K562 (cell line): ENCODE results near the gene GPR142. TPM values are rescaled to one million over a fixed set of nuclear protein-coding genes. Genes with fewer than 3 reads are reported as not detected.
A peak's percentile ranks its signal among the peaks of the same experiment; 100 is the strongest.

Source experiments
- ATAC-seq: fragments of 200-7000 bp; cut with Tn5 transposase; 3 replicates; pipeline ENCODE4 v1.9.1; 2020; ENCODE audit warnings: moderate library complexity
- BruUV-seq: library from RNA; stranded (reverse); fragments of 400-500 nt; replicated peaks from 2 replicates; lab custom pipeline; 2021; lab: Mats Ljungman, UMichigan
- CTCF ChIA-PET: fragments of 300-600 bp; formaldehyde crosslinking; extraction: SDS; loops from one replicate; lab custom pipeline; 2021; ENCODE audit warnings: low intra/inter-chr PET ratio; lab: Yijun Ruan, JAX
- POLR2A ChIA-PET: fragments of 300-600, 350-650 bp; sonication (Branson Sonifier 250); formaldehyde crosslinking; extraction: SDS; loops from one replicate; lab custom pipeline; 2021; ENCODE audit warnings: antibody characterized with exemption, inconsistent platforms; lab: Yijun Ruan, JAX
- DNase-seq, 4 experiments: peaks; one replicate each; pipeline versions ENCODE4 v3.0.0 to v3.0.0-alpha.2; 2011 to 2018; ENCODE audit warnings: low spot score in 3 of 4, mixed read lengths in 3 of 4; ENCODE audit errors: extremely low read depth in 1 of 4
- FAIRE-seq: peaks from 2 replicates; lab custom pipeline; 2011; peaks lifted over from hg19 to GRCh38; lab: Jason Lieb, UNC
- H2AFZ ChIP-seq: 2 replicates; pipeline ENCODE4 v1.6.0; 2011; ENCODE audit warnings: low read depth, low read length, control low read depth, inconsistent platforms
- H3K27ac ChIP-seq: fragments of 200-600 bp; 3 replicates; pipeline ENCODE4 v1.8.0; 2011; ENCODE audit warnings: low read depth, mild to moderate bottlenecking, control low read depth, inconsistent platforms, low read length, moderate library complexity, mixed read lengths; ENCODE audit errors: extremely low read depth
- H3K27me3 ChIP-seq, 2 experiments: fragments of 300-600 bp in 1 of 2; 2 replicates in 1 of 2; 3 replicates in 1 of 2; pipeline versions ENCODE4 v1.6.0 to v1.8.0; 2011; ENCODE audit warnings: inconsistent platforms in 2 of 2, low read length in 2 of 2, mild to moderate bottlenecking in 1 of 2, mixed read lengths in 1 of 2, moderate library complexity in 1 of 2; ENCODE audit not compliant: control insufficient read depth in 2 of 2, insufficient read depth in 2 of 2
- H3K36me3 ChIP-seq: fragments of 300-600 bp; 3 replicates; pipeline ENCODE4 v1.8.0; 2011; ENCODE audit warnings: mild to moderate bottlenecking, low read length, inconsistent platforms; ENCODE audit not compliant: control insufficient read depth, insufficient read depth
- H3K4me1 ChIP-seq, 2 experiments: fragments of 200-600 bp in 1 of 2; replicated peaks in 1 of 2; 2 replicates in 1 of 2; 3 replicates in 1 of 2; pipeline versions ENCODE4 v1.5.1 to v1.8.0; 2011; ENCODE audit warnings: inconsistent platforms in 2 of 2, low read length in 2 of 2, mild to moderate bottlenecking in 1 of 2, mixed read lengths in 1 of 2, moderate library complexity in 1 of 2; ENCODE audit not compliant: control insufficient read depth in 2 of 2, insufficient read depth in 2 of 2
- H3K4me2 ChIP-seq: 2 replicates; pipeline ENCODE4 v1.6.1; 2011; ENCODE audit warnings: low read length, control low read depth, inconsistent platforms, mixed read lengths; ENCODE audit not compliant: insufficient read depth
- H3K4me3 ChIP-seq: fragments of 200-600 bp; sonication (generic), shearing (Covaris generic); 2 replicates; pipeline ENCODE4 v1.5.1; 2016; ENCODE audit warnings: control low read depth, inconsistent platforms
- H3K79me2 ChIP-seq: fragments of 200-600 bp; 3 replicates; pipeline ENCODE4 v1.8.0; 2011; ENCODE audit warnings: low read length, inconsistent platforms; ENCODE audit not compliant: control insufficient read depth, insufficient read depth
- H3K9ac ChIP-seq, 2 experiments: 2 replicates each; pipeline versions ENCODE4 v1.6.0 to v1.6.1; 2011; ENCODE audit warnings: low read depth in 2 of 2, low read length in 2 of 2, control low read depth in 1 of 2, inconsistent platforms in 1 of 2, mild to moderate bottlenecking in 1 of 2, mixed read lengths in 1 of 2; ENCODE audit not compliant: insufficient read depth in 1 of 2
- H3K9me1 ChIP-seq: one replicate; pipeline ENCODE4 v1.6.0; 2011; ENCODE audit warnings: inconsistent platforms, mild to moderate bottlenecking, low read length, moderate library complexity; ENCODE audit not compliant: control insufficient read depth, insufficient read depth
- H3K9me3 ChIP-seq: replicated peaks from 2 replicates; pipeline ENCODE4 v1.5.1; 2011; ENCODE audit warnings: low read depth, low read length, inconsistent platforms; ENCODE audit not compliant: control insufficient read depth, insufficient read depth
- H4K20me1 ChIP-seq: replicated peaks from 2 replicates; pipeline ENCODE4 v1.6.1; 2011; ENCODE audit warnings: low read length, inconsistent platforms, mixed read lengths; ENCODE audit not compliant: control insufficient read depth, insufficient read depth
- BACH1 ChIP-seq: fragments of 200-800 bp; sonication (Bioruptor generic); IDR thresholded peaks from 2 replicates; pipeline ENCODE4 v1.6.1; 2016; ENCODE audit warnings: missing genetic modification characterization, missing compliant biosample characterization
- GATAD2B ChIP-seq: fragments of 450-650 bp; IDR thresholded peaks from 2 replicates; pipeline ENCODE4 v1.6.1; 2017; ENCODE audit warnings: mild to moderate bottlenecking, borderline replicate concordance
- KDM4B ChIP-seq, 2 experiments: fragments of 450-650 bp in 1 of 2; sonication (generic) in 1 of 2; IDR thresholded peaks; 2 replicates each; pipeline ENCODE4 v1.6.1; 2016 to 2017; ENCODE audit warnings: borderline replicate concordance in 2 of 2, antibody characterized with exemption in 1 of 2, low read depth in 1 of 2, mild to moderate bottlenecking in 1 of 2
- NEUROD1 ChIP-seq: fragments of 150-350 bp; IDR thresholded peaks from 2 replicates; pipeline ENCODE4 v1.6.1; 2014; ENCODE audit warnings: borderline replicate concordance, low read length, low read depth; ENCODE audit not compliant: partially characterized antibody
- POU5F1 ChIP-seq: fragments of 150-350 bp; IDR thresholded peaks from 2 replicates; pipeline ENCODE4 v1.6.1; 2014; ENCODE audit warnings: borderline replicate concordance, low read length, low read depth, mild to moderate bottlenecking; ENCODE audit not compliant: partially characterized antibody
- PREB ChIP-seq: sonication (generic); formaldehyde crosslinking; IDR thresholded peaks from 2 replicates; pipeline ENCODE4 v1.8.1; 2023; ENCODE audit warnings: mild to moderate bottlenecking, missing genetic modification reagents
- TEAD1 ChIP-seq, 2 experiments: fragments of 450-650 bp in 1 of 2; sonication (generic) in 1 of 2; formaldehyde crosslinking; IDR thresholded peaks; 2 replicates each; pipeline versions ENCODE4 v1.4.0 to v1.8.0; 2020 to 2022; ENCODE audit warnings: mild to moderate bottlenecking in 2 of 2, missing genetic modification reagents in 1 of 2
- ZBED1 ChIP-seq: IDR thresholded peaks from 2 replicates; pipeline ENCODE4 v1.6.1; 2014
- ZKSCAN1 ChIP-seq: fragments of 150-350 bp; IDR thresholded peaks from 2 replicates; pipeline ENCODE4 v1.6.1; 2016; ENCODE audit warnings: low read depth, low read length
- ZNF668 ChIP-seq: fragments of 250-450 bp; sonication (Bioruptor Pico); IDR thresholded peaks from 2 replicates; pipeline ENCODE4 v1.8.0; 2022; ENCODE audit warnings: mild to moderate bottlenecking, inconsistent platforms
- WGBS: fragments of 100-300 bp; shearing (Covaris generic); methylation state at CpG from one replicate; pipeline ENCODE4 v1.1.6; 2016; ENCODE audit warnings: low coverage, mixed read lengths; ENCODE audit not compliant: insufficient coverage; ENCODE audit errors: missing lambda C conversion rate; 5-methylcytosine and 5-hydroxymethylcytosine counted together
- in situ Hi-C: fragments of 300-500 bp; cut with MboI; formaldehyde crosslinking; loops from 4 replicates; pipeline ENCODE4 v1.15.0; 2018; ENCODE audit warnings: inconsistent platforms, mixed read lengths
- intact Hi-C: fragments of 100-400 bp; cut with micrococcal nuclease; formaldehyde crosslinking; loops from 2 replicates; pipeline ENCODE4 v1.14.2; 2022
- polyA plus RNA-seq, 8 experiments: library from polyadenylated mRNA; depleted of rRNA in 4 of 8; stranded (reverse) in 5 of 8; unstranded in 3 of 8; fragments of >200 nt; fragmentation: Nextera tagmentation in 2 of 8; fragmentation: Illumina TruSeq in 1 of 8; extraction: Ambion mirVana in 2 of 8; extraction: Trizol in 1 of 8; gene quantifications; 2 replicates each; pipeline versions ENCODE4 v1.2.1 to v1.2.3, GENCODE V29; 2011 to 2014; ENCODE audit warnings: inconsistent platforms in 1 of 8, missing spikeins in 1 of 8
- total RNA-seq, 7 experiments: library from RNA; depleted of rRNA in 6 of 7; stranded (reverse); fragments of >200 nt in 6 of 7; fragmentation: Illumina TruSeq in 2 of 7; extraction: Trizol in 2 of 7; gene quantifications; 2 replicates each; pipeline versions ENCODE4 v1.2.1 to v1.2.3, GENCODE V29; 2011 to 2021; ENCODE audit warnings: low replicate concordance in 1 of 7
- TF ChIP-seq, protein P1 (sequence below): fragments of 450-650 bp; IDR thresholded peaks from 2 replicates; pipeline ENCODE4 v1.6.1; 2016; ENCODE audit warnings: antibody characterized with exemption
- TF ChIP-seq, protein P2 (sequence below): fragments of 450-650 bp; IDR thresholded peaks from 2 replicates; pipeline ENCODE4 v1.6.1; 2016; ENCODE audit warnings: mild to moderate bottlenecking
- TF ChIP-seq, protein P3 (sequence below), 2 experiments: fragments of 200-800 bp in 1 of 2; sonication (Bioruptor generic) in 1 of 2; sonication (generic) in 1 of 2; formaldehyde crosslinking in 1 of 2; IDR thresholded peaks in 1 of 2; conservative IDR thresholded peaks in 1 of 2; 2 replicates each; pipeline versions ENCODE4 v1.5.0 to v1.6.1; 2016 to 2020; ENCODE audit warnings: missing compliant biosample characterization in 1 of 2, missing genetic modification characterization in 1 of 2, missing genetic modification reagents in 1 of 2

GPR142 gene
- total and polyA plus RNA-seq, 9 of the 15 experiments (the other 6 are each of a cell fraction or from before 2014, with no cell fraction given), result not detected

DNA sequence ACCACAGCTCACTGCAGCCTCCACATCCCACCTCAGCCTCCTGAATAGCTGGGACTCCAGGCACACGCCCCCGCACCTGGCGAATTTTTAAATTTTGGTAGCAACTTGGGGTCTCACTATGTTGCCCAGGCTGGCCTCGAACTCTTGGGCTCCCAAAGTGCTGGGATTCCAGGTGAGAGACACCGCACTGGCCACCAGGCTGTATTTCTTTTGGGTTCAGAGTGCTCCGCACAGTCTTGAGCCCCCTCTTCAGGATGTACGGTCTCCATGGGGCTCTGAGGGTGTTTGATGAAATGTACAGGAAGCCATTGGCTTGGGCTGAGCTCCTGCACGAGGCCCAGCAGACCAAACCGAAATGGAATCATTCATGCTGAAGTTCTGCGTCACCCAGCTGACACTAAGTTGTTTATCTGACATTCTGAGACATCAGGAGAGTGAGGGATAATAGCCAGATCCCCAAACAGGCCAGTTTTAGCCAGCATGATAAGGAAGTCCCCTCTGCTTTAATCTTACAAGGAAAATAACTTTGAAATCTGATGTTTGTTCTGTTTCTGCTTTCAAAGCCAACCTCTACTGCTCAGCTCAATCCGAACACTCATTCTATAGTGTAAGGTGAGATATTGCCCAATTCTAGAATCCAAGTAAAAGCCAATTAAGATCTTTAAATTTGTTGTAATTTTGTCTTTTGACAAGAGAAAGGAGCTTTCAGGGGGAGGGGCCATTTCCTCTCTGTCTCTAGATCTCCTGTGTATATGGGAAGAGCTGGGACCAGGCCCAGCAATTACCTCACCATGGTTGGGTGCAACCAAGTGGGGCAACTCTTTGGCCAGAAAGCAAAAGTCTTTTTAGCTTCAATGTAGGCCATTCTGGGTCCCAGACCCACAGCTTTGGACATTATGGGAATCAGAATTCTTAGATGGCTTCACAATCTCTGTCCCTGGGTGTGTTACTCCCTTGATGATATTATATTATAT is 23.7 kb downstream of the GPR142 start:
- FAIRE-seq (no peak), DNase-seq (no peak), ATAC-seq (no peak)
- Histone ChIP-seq H3K9ac (no peak overlapping the region), H4K20me1 (no peaks in the 10 kb centered on the region), H3K27ac (no peak overlapping the region), H3K36me3 (no peaks in the 10 kb centered on the region), H3K9me1 (no peaks in the 10 kb centered on the region), H3K4me3 (no peak overlapping the region), H3K79me2 (no peaks in the 10 kb centered on the region), H2AFZ (no peak overlapping the region), H3K9me3 (no peaks in the 10 kb centered on the region; the same call in 1 of the 2 replicates), H3K4me1 (peaks cover 0 to 11% of the 10 kb centered on the region in 2 experiments; a peak in 3 of 5 replicates), H3K4me2 (no peak overlapping the region), H3K27me3 (peaks cover 24 to 36% of the 10 kb centered on the region in 2 experiments; a peak in 4 of 5 replicates)
- 2% methylated on average over 11 of the region's 11 CpGs for WGBS
- in situ Hi-C loops, result no loop called here
- no TSS peak for BruUV-seq
- ChIA-PET CTCF (no interaction called here), POLR2A (interaction anchor here (0.6 to 1.2 kb wide), 2 partner anchors 21 to 65 kb away, joined by 3 to 4 read pairs; no protein-coding TSS in a partner anchor)
- intact Hi-C loops, result no loop called here
- no peak for TF ChIP-seq NEUROD1
- no peak for TF ChIP-seq PREB (CRISPR knock-in tag)
- no peak for TF ChIP-seq ZBED1
- TF ChIP-seq, protein P1, sequence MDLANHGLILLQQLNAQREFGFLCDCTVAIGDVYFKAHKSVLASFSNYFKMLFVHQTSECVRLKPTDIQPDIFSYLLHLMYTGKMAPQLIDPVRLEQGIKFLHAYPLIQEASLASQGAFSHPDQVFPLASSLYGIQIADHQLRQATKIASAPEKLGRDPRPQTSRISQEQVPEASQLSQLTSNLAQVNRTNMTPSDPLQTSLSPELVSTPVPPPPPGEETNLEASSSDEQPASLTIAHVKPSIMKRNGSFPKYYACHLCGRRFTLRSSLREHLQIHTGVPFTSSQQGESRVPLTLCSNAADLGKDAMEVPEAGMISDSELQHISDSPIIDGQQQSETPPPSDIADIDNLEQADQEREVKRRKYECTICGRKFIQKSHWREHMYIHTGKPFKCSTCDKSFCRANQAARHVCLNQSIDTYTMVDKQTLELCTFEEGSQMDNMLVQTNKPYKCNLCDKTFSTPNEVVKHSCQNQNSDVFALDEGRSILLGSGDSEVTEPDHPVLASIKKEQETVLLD, result no peak
- TF ChIP-seq ZNF668 (CRISPR knock-in tag), result no peak
- TF ChIP-seq, protein P2, sequence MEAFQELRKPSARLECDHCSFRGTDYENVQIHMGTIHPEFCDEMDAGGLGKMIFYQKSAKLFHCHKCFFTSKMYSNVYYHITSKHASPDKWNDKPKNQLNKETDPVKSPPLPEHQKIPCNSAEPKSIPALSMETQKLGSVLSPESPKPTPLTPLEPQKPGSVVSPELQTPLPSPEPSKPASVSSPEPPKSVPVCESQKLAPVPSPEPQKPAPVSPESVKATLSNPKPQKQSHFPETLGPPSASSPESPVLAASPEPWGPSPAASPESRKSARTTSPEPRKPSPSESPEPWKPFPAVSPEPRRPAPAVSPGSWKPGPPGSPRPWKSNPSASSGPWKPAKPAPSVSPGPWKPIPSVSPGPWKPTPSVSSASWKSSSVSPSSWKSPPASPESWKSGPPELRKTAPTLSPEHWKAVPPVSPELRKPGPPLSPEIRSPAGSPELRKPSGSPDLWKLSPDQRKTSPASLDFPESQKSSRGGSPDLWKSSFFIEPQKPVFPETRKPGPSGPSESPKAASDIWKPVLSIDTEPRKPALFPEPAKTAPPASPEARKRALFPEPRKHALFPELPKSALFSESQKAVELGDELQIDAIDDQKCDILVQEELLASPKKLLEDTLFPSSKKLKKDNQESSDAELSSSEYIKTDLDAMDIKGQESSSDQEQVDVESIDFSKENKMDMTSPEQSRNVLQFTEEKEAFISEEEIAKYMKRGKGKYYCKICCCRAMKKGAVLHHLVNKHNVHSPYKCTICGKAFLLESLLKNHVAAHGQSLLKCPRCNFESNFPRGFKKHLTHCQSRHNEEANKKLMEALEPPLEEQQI, result no peak
- TF ChIP-seq, protein P3, sequence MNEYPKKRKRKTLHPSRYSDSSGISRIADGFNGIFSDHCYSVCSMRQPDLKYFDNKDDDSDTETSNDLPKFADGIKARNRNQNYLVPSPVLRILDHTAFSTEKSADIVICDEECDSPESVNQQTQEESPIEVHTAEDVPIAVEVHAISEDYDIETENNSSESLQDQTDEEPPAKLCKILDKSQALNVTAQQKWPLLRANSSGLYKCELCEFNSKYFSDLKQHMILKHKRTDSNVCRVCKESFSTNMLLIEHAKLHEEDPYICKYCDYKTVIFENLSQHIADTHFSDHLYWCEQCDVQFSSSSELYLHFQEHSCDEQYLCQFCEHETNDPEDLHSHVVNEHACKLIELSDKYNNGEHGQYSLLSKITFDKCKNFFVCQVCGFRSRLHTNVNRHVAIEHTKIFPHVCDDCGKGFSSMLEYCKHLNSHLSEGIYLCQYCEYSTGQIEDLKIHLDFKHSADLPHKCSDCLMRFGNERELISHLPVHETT (CRISPR knock-in tag; conservative IDR thresholded peaks at IDR 0.05 in 1 of 2, IDR thresholded peaks at IDR 0.05 in 1 of 2), result 0 out of 4 replicates have a peak, but pooled peaks of 1 of the 2 experiments have one; percentile 44
- TF ChIP-seq GATAD2B, result no peak
- no peak for TF ChIP-seq POU5F1
- no peak for TF ChIP-seq TEAD1 (CRISPR knock-in tag; IDR thresholded peaks at IDR 0.05)
- no peak for TF ChIP-seq KDM4B (IDR thresholded peaks at IDR 0.05; ENCODE audit: borderline replicate concordance in 2 of 2, low read depth in 1 of 2)
- TF ChIP-seq ZKSCAN1, result no peak
- no peak for TF ChIP-seq BACH1 (tag)
